ENCODE data around the gene DHX29.
A peak's percentile ranks its signal among the peaks of the same experiment; 100 is the strongest.

Gene DHX29

GRCh38 chr5:55220433-55221185, 86.9 kb downstream of the DHX29 start:
- Histone ChIP-seq H3K36me3 (replicated peaks in 1 of 2; ENCODE audit: control insufficient read depth in 2 of 2, insufficient read depth in 2 of 2, low read length in 2 of 2) (no peaks in the 10 kb centered on the region), H2BK12ac (ENCODE audit: low read length) (no peak overlapping the region), H3K14ac (ENCODE audit: low read length) (no peak overlapping the region), H2BK15ac (ENCODE audit: low read length) (no peak overlapping the region), H3K23ac (ENCODE audit: low read depth, low read length, poor library complexity) (peak overlapping the region; percentile 17), H3K9ac (ENCODE audit: low read depth, low read length, poor library complexity) (peak overlapping the region; percentile 83), H3K27me3 (ENCODE audit: control insufficient read depth in 3 of 3, insufficient read depth in 3 of 3, low read depth in 1 of 3, low read length in 3 of 3) (peaks cover 39 to 90% (median 64%) of the 10 kb centered on the region in 3 experiments), H3K4me2 (ENCODE audit: insufficient read depth, low read length, poor library complexity, severe bottlenecking) (peak overlapping the region; percentile 63), H4K91ac (ENCODE audit: low read depth, low read length, poor library complexity) (no peak overlapping the region), H3K18ac (ENCODE audit: low read length) (peak overlapping the region; percentile 60), H3K4me3 (ENCODE audit: low read length in 2 of 2) (peak overlapping the region; percentile 40 to 75), H3K4me1 (ENCODE audit: control insufficient read depth in 2 of 2, insufficient read depth in 1 of 2, low read depth in 1 of 2, low read length in 2 of 2) (peaks cover 5 to 7% of the 10 kb centered on the region in 2 donors), H4K8ac (ENCODE audit: low read depth, low read length) (no peak overlapping the region), H3K9me3 (replicated peaks in 1 of 2; ENCODE audit: control insufficient read depth in 2 of 2, insufficient read depth in 1 of 2, low read depth in 1 of 2, low read length in 2 of 2) (peaks cover 3 to 12% of the 10 kb centered on the region in 2 donors), H2AFZ (ENCODE audit: low read length) (peak overlapping the region; percentile 98), H3K27ac (replicated peaks; ENCODE audit: low read length) (no peak overlapping the region), H3K4ac (ENCODE audit: low read length) (no peak overlapping the region), H3K79me1 (ENCODE audit: low read depth, low read length) (no peaks in the 10 kb centered on the region), H2AK5ac (ENCODE audit: low read depth, low read length) (no peak overlapping the region), H2BK5ac (ENCODE audit: low read length) (no peak overlapping the region), H2BK120ac (ENCODE audit: low read depth, low read length) (no peak overlapping the region)
- DNase-seq (ENCODE audit: low spot score): no peak
- WGBS, 2 donors (ENCODE audit: extremely low coverage in 2 of 2, insufficient read length in 2 of 2, insufficient replicate concordance in 1 of 2): no CpG with 5 or more reads among the region's 62 CpGs

- no peaks in the 10 kb centered on the region for H3K79me1 ChIP-seq (ENCODE audit: low read depth, low read length)
- no peak overlapping the region for H3K9ac ChIP-seq (ENCODE audit: low read depth, low read length, poor library complexity)
- no peak overlapping the region for H2BK5ac ChIP-seq (ENCODE audit: low read length)
- H3K4ac ChIP-seq (ENCODE audit: low read length): no peak overlapping the region
- WGBS, 2 donors (ENCODE audit: extremely low coverage in 2 of 2, insufficient read length in 2 of 2, insufficient replicate concordance in 1 of 2): no CpG with 5 or more reads among the region's 3 CpGs
- H2AK5ac ChIP-seq (ENCODE audit: low read depth, low read length): no peak overlapping the region
- no peak overlapping the region for H3K27ac ChIP-seq (replicated peaks; ENCODE audit: low read length)
- H3K4me2 ChIP-seq (ENCODE audit: insufficient read depth, low read length, poor library complexity, severe bottlenecking): no peak overlapping the region
- no peak overlapping the region for H3K18ac ChIP-seq (ENCODE audit: low read length)
- H2BK120ac ChIP-seq (ENCODE audit: low read depth, low read length): no peak overlapping the region
- peaks cover 37 to 82% (median 56%) of the 10 kb centered on the region in 3 experiments for H3K27me3 ChIP-seq (ENCODE audit: control insufficient read depth in 3 of 3, insufficient read depth in 3 of 3, low read depth in 1 of 3, low read length in 3 of 3)
- no peak overlapping the region for H3K23ac ChIP-seq (ENCODE audit: low read depth, low read length, poor library complexity)
- H2BK12ac ChIP-seq (ENCODE audit: low read length): no peak overlapping the region
- DNase-seq (ENCODE audit: low spot score): no peak
- peaks cover 3 to 12% of the 10 kb centered on the region in 2 donors for H3K9me3 ChIP-seq (replicated peaks in 1 of 2; ENCODE audit: control insufficient read depth in 2 of 2, insufficient read depth in 1 of 2, low read depth in 1 of 2, low read length in 2 of 2)
- no peak overlapping the region for H3K14ac ChIP-seq (ENCODE audit: low read length)
- H3K4me3 ChIP-seq (ENCODE audit: low read length in 2 of 2): no peak overlapping the region
- no peaks in the 10 kb centered on the region for H3K36me3 ChIP-seq (replicated peaks in 1 of 2; ENCODE audit: control insufficient read depth in 2 of 2, insufficient read depth in 2 of 2, low read length in 2 of 2)
- peaks cover 5 to 7% of the 10 kb centered on the region in 2 donors for H3K4me1 ChIP-seq (ENCODE audit: control insufficient read depth in 2 of 2, insufficient read depth in 1 of 2, low read depth in 1 of 2, low read length in 2 of 2)
- H4K8ac ChIP-seq (ENCODE audit: low read depth, low read length): no peak overlapping the region
- H2AFZ ChIP-seq (ENCODE audit: low read length): no peak overlapping the region
- H4K91ac ChIP-seq (ENCODE audit: low read depth, low read length, poor library complexity): no peak overlapping the region
- H2BK15ac ChIP-seq (ENCODE audit: low read length): no peak overlapping the region
Measured at GRCh38 chr5:55219770-55220169, 87.7 kb downstream of the DHX29 start.

- Histone ChIP-seq H2AK5ac (ENCODE audit: low read depth, low read length) (no peak overlapping the region), H3K18ac (ENCODE audit: low read length) (no peak overlapping the region), H3K23ac (ENCODE audit: low read depth, low read length, poor library complexity) (no peak overlapping the region), H3K4me2 (ENCODE audit: insufficient read depth, low read length, poor library complexity, severe bottlenecking) (no peak overlapping the region), H2AFZ (ENCODE audit: low read length) (no peak overlapping the region), H3K27me3 (ENCODE audit: control insufficient read depth in 3 of 3, insufficient read depth in 3 of 3, low read depth in 1 of 3, low read length in 3 of 3) (peaks cover 33 to 80% (median 48%) of the 10 kb centered on the region in 3 experiments), H2BK120ac (ENCODE audit: low read depth, low read length) (no peak overlapping the region), H2BK5ac (ENCODE audit: low read length) (no peak overlapping the region), H3K36me3 (replicated peaks in 1 of 2; ENCODE audit: control insufficient read depth in 2 of 2, insufficient read depth in 2 of 2, low read length in 2 of 2) (no peaks in the 10 kb centered on the region), H3K14ac (ENCODE audit: low read length) (no peak overlapping the region), H3K9ac (ENCODE audit: low read depth, low read length, poor library complexity) (no peak overlapping the region), H4K8ac (ENCODE audit: low read depth, low read length) (no peak overlapping the region), H3K79me1 (ENCODE audit: low read depth, low read length) (no peaks in the 10 kb centered on the region), H3K9me3 (replicated peaks in 1 of 2; ENCODE audit: control insufficient read depth in 2 of 2, insufficient read depth in 1 of 2, low read depth in 1 of 2, low read length in 2 of 2) (peaks cover 3 to 12% of the 10 kb centered on the region in 2 donors), H3K27ac (replicated peaks; ENCODE audit: low read length) (no peak overlapping the region), H2BK15ac (ENCODE audit: low read length) (no peak overlapping the region), H2BK12ac (ENCODE audit: low read length) (no peak overlapping the region), H3K4ac (ENCODE audit: low read length) (no peak overlapping the region), H3K4me3 (ENCODE audit: low read length in 2 of 2) (no peak overlapping the region), H3K4me1 (ENCODE audit: control insufficient read depth in 2 of 2, insufficient read depth in 1 of 2, low read depth in 1 of 2, low read length in 2 of 2) (peaks cover 5 to 7% of the 10 kb centered on the region in 2 donors), H4K91ac (ENCODE audit: low read depth, low read length, poor library complexity) (no peak overlapping the region)
- WGBS, 2 donors (ENCODE audit: extremely low coverage in 2 of 2, insufficient read length in 2 of 2, insufficient replicate concordance in 1 of 2): no CpG with 5 or more reads among the region's 4 CpGs
- no peak for DNase-seq (ENCODE audit: low spot score)
Measured at GRCh38 chr5:55218967-55219366, 88.5 kb downstream of the DHX29 start.

GRCh38 chr5:55211184-55211874, 96.2 kb downstream of the DHX29 start:
- H3K79me1 ChIP-seq (ENCODE audit: low read depth, low read length): no peaks in the 10 kb centered on the region
- H2AK5ac ChIP-seq (ENCODE audit: low read depth, low read length): no peak overlapping the region
- no peak overlapping the region for H2BK5ac ChIP-seq (ENCODE audit: low read length)
- no peak overlapping the region for H3K4ac ChIP-seq (ENCODE audit: low read length)
- no peaks in the 10 kb centered on the region for H3K9me3 ChIP-seq (replicated peaks in 1 of 2; ENCODE audit: control insufficient read depth in 2 of 2, insufficient read depth in 1 of 2, low read depth in 1 of 2, low read length in 2 of 2)
- H3K4me1 ChIP-seq (ENCODE audit: control insufficient read depth in 2 of 2, insufficient read depth in 1 of 2, low read depth in 1 of 2, low read length in 2 of 2): no peaks in the 10 kb centered on the region
- no peak overlapping the region for H3K9ac ChIP-seq (ENCODE audit: low read depth, low read length, poor library complexity)
- no peak overlapping the region for H4K91ac ChIP-seq (ENCODE audit: low read depth, low read length, poor library complexity)
- peaks cover 0 to 29% (median 0%) of the 10 kb centered on the region in 3 experiments for H3K27me3 ChIP-seq (ENCODE audit: control insufficient read depth in 3 of 3, insufficient read depth in 3 of 3, low read depth in 1 of 3, low read length in 3 of 3)
- H2BK15ac ChIP-seq (ENCODE audit: low read length): no peak overlapping the region
- H3K4me3 ChIP-seq (ENCODE audit: low read length in 2 of 2): no peak overlapping the region
- H3K36me3 ChIP-seq (replicated peaks in 1 of 2; ENCODE audit: control insufficient read depth in 2 of 2, insufficient read depth in 2 of 2, low read length in 2 of 2): no peaks in the 10 kb centered on the region
- DNase-seq (ENCODE audit: low spot score): no peak
- H3K18ac ChIP-seq (ENCODE audit: low read length): no peak overlapping the region
- H2BK120ac ChIP-seq (ENCODE audit: low read depth, low read length): no peak overlapping the region
- no peak overlapping the region for H2AFZ ChIP-seq (ENCODE audit: low read length)
- no peak overlapping the region for H2BK12ac ChIP-seq (ENCODE audit: low read length)
- no peak overlapping the region for H4K8ac ChIP-seq (ENCODE audit: low read depth, low read length)
- WGBS, 2 donors (ENCODE audit: extremely low coverage in 2 of 2, insufficient read length in 2 of 2, insufficient replicate concordance in 1 of 2): no CpG with 5 or more reads among the region's 2 CpGs
- no peak overlapping the region for H3K4me2 ChIP-seq (ENCODE audit: insufficient read depth, low read length, poor library complexity, severe bottlenecking)
- no peak overlapping the region for H3K23ac ChIP-seq (ENCODE audit: low read depth, low read length, poor library complexity)
- no peak overlapping the region for H3K27ac ChIP-seq (replicated peaks; ENCODE audit: low read length)
- H3K14ac ChIP-seq (ENCODE audit: low read length): no peak overlapping the region
